Measurements from ENCODE around the gene FIGN. TPM values are rescaled to one million over a fixed set of nuclear protein-coding genes. Genes with fewer than 3 reads are reported as not detected.

The FIGN gene
- total RNA-seq, 4 donors from 2014 or later: 12.3 to 17.7 (median 14.2) TPM

GRCh38 chr2:163753726-163754125 is 17.9 kb upstream of the FIGN start:
- no peak for TF ChIP-seq CTCF (IDR thresholded peaks at IDR 0.05)
- no peak for TF ChIP-seq EP300 (IDR thresholded peaks at IDR 0.05)
- TF ChIP-seq POLR2A (IDR thresholded peaks at IDR 0.05): no peak
- H3K27ac ChIP-seq: no peak overlapping the region
- no peaks in the 10 kb centered on the region for H3K27me3 ChIP-seq
- WGBS, 2 donors: 24 to 32% methylated on average over 2 of the region's 2 CpGs
- no peak overlapping the region for H3K4me3 ChIP-seq
- H3K9me3 ChIP-seq: no peaks in the 10 kb centered on the region
- peaks cover 0 to 4% (median 0%) of the 10 kb centered on the region in 4 donors for H3K4me1 ChIP-seq
- H3K36me3 ChIP-seq: no peaks in the 10 kb centered on the region
- no peak for DNase-seq (ENCODE audit: low spot score in 2 of 2)

- DNase-seq (ENCODE audit: low spot score in 2 of 2): no peak
- H3K4me3 ChIP-seq: no peak overlapping the region
- TF ChIP-seq POLR2A (IDR thresholded peaks at IDR 0.05) (no peak), EP300 (IDR thresholded peaks at IDR 0.05) (no peak), CTCF (IDR thresholded peaks at IDR 0.05) (no peak)
- WGBS, 2 donors: 92 to 95% methylated on average over 5 of the region's 5 CpGs
- no peaks in the 10 kb centered on the region for H3K36me3 ChIP-seq
- peaks cover 0 to 4% (median 0%) of the 10 kb centered on the region in 4 donors for H3K4me1 ChIP-seq
- H3K9me3 ChIP-seq: no peaks in the 10 kb centered on the region
- H3K27me3 ChIP-seq: no peaks in the 10 kb centered on the region
- H3K27ac ChIP-seq: no peak overlapping the region
Measured at GRCh38 chr2:163752267-163752666, 16.5 kb upstream of the FIGN start.

GRCh38 chr2:163751696-163752095 is 15.9 kb upstream of the FIGN start:
- no peaks in the 10 kb centered on the region for H3K36me3 ChIP-seq
- H3K9me3 ChIP-seq: no peaks in the 10 kb centered on the region
- TF ChIP-seq POLR2A (IDR thresholded peaks at IDR 0.05): no peak
- TF ChIP-seq EP300 (IDR thresholded peaks at IDR 0.05): no peak
- no peak for TF ChIP-seq CTCF (IDR thresholded peaks at IDR 0.05)
- H3K4me1 ChIP-seq: peaks cover 0 to 4% (median 0%) of the 10 kb centered on the region in 4 donors
- H3K27me3 ChIP-seq: no peaks in the 10 kb centered on the region
- DNase-seq (ENCODE audit: low spot score in 2 of 2): no peak
- H3K27ac ChIP-seq: no peak overlapping the region
- no peak overlapping the region for H3K4me3 ChIP-seq

- TF ChIP-seq EP300 (IDR thresholded peaks at IDR 0.05) (no peak), CTCF (IDR thresholded peaks at IDR 0.05) (no peak), POLR2A (IDR thresholded peaks at IDR 0.05) (no peak)
- Histone ChIP-seq H3K9me3 (no peaks in the 10 kb centered on the region), H3K27me3 (no peaks in the 10 kb centered on the region), H3K36me3 (no peaks in the 10 kb centered on the region), H3K27ac (no peak overlapping the region), H3K4me1 (no peaks in the 10 kb centered on the region), H3K4me3 (no peak overlapping the region)
- no peak for DNase-seq (ENCODE audit: low spot score in 2 of 2)
Measured at GRCh38 chr2:163748420-163748819, 12.6 kb upstream of the FIGN start.

GRCh38 chr2:163741435-163741834 is 5.6 kb upstream of the FIGN start:
- H3K27me3 ChIP-seq: no peaks in the 10 kb centered on the region
- H3K4me1 ChIP-seq: peaks cover 0 to 5% (median 0%) of the 10 kb centered on the region in 4 donors
- no peak overlapping the region for H3K27ac ChIP-seq
- 79 to 80% methylated on average over 5 of the region's 5 CpGs for WGBS, 2 donors
- H3K9me3 ChIP-seq: no peaks in the 10 kb centered on the region
- H3K36me3 ChIP-seq: no peaks in the 10 kb centered on the region
- DNase-seq (ENCODE audit: low spot score in 2 of 2): no peak
- no peak overlapping the region for H3K4me3 ChIP-seq
- TF ChIP-seq CTCF (IDR thresholded peaks at IDR 0.05): no peak
- no peak for TF ChIP-seq POLR2A (IDR thresholded peaks at IDR 0.05)
- TF ChIP-seq EP300 (IDR thresholded peaks at IDR 0.05): no peak
